A172 (cell line): Measurements from ENCODE around the gene CHRM4. TPM values are rescaled to one million over a fixed set of nuclear protein-coding genes. Genes with fewer than 3 reads are reported as not detected.
A peak's percentile ranks its signal among the peaks of the same experiment; 100 is the strongest.
"Not testable (repeated sequence)": the region's sequence is repeated elsewhere in the genome, so short reads cannot be mapped to it uniquely, and the experiment has no call there.

ENCODE experiments used
- DNase-seq: peaks from one replicate; pipeline ENCODE4 v3.0.0-alpha.2; 2015; ENCODE audit warnings: low spot score
- total RNA-seq: library from RNA; depleted of rRNA; stranded (reverse); fragments of >200 nt; shearing (Covaris generic); gene quantifications from 2 replicates; pipeline ENCODE4 v1.2.3, GENCODE V29; 2014

Gene CHRM4
- total RNA-seq, 1 experiment from 2014 or later, result 5.5 TPM

DNA sequence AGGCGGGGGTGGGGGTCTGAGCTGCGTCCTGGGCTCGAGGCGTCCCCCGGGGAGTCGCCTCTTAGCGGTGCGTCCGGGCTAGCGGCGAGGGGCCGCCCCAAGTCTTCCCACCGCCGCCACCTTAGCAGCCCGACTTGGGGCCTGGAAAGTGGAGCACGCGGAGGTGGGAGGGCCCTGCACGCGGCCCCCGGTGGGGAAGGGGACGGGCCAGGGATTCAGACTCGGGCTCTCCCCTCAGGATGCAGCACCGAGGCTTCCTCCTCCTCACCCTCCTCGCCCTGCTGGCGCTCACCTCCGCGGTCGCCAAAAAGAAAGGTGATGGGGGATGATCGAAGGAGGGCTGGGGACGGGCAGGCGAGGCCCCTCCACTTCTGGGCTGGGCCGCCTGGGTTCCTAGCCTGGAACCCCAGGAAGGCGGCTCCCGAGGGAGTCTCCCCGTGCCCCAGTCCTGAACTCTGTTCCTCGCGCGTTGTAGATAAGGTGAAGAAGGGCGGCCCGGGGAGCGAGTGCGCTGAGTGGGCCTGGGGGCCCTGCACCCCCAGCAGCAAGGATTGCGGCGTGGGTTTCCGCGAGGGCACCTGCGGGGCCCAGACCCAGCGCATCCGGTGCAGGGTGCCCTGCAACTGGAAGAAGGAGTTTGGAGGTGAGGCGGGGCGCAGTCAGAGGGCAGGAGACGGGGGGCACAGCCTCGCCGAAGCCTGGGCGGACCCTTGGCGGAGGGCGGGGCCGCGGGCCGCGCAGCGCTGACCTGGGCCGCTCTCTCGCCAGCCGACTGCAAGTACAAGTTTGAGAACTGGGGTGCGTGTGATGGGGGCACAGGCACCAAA, 9.5 kb downstream of the CHRM4 start:
- no peak for DNase-seq

DNA sequence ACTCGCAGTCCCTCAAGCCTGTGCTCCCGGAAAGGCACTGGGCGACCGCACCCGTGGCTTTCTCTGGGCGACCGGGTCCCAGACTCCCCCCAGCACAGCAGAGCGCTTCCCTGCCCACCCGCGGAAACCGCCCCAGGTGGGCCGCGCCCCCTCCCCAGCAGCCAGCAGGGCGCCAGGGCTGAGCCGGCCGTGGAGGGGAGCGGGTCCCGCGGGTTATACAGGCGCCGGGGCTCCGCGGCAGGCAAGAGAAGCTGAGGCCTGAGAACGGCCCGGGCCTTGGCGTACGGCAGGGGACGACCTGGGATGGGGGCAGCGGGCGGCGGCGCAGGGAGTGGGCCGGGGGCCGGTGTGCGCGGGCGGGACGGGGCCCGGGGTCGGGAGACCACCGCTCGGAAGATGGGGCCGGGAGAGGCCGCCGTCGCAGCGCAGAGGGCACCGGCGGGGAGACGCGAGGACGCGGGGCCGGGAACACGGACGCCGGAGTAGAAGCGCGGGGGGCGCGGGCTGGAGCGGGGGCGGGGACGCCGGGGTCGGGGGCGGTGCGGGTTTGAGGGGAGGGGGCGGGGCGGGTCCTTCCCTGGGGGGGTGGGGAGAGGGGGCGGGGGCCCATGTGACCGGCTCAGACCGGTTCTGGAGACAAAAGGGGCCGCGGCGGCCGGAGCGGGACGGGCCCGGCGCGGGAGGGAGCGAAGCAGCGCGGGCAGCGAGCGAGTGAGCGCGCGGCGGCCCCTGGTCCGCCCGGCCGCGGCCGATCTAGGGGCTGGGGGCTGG, 10.3 kb downstream of the CHRM4 start, which contains the start of gene MDK:
MDK (plus strand) TSS at position 622 of the 771 bp plus-strand sequence. CDS start 389 bp downstream, outside the sequence.
- DNase-seq, result no peak

- peak; percentile 50 for DNase-seq
Observed at GRCh38 chr11:46380340-46381047, 11.1 kb downstream of the CHRM4 start.

- not testable (repeated sequence) for DNase-seq
Observed at GRCh38 chr11:46379482-46380293, 11.9 kb downstream of the CHRM4 start.

GRCh38 chr11:46378811-46379481, 12.6 kb downstream of the CHRM4 start:
- no peak for DNase-seq

- no peak for DNase-seq
Observed at GRCh38 chr11:46378296-46378695, 13.3 kb downstream of the CHRM4 start.

- no peak for DNase-seq
Observed at GRCh38 chr11:46377831-46378230, 13.7 kb downstream of the CHRM4 start.

DNA sequence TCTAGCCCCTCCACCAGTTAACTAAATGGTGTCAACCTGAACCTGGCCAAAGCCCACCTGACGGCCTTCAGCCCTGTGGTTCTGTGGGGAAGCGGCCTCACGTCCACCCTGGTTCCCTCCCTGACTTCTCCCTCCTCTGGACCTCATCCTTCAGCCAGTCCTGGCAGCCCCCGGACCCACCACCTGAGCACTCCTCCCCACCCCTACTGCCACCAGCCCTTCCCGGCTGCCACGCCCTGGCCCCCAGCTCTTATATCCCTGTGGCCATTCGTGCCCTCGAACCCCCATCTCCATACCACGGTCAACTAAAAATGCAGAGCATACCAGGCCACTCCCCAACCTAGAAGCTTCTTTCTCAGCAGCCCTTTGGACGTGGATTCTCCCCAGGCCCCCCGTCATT, 14.3 kb downstream of the CHRM4 start:
- no peak for DNase-seq

DNA sequence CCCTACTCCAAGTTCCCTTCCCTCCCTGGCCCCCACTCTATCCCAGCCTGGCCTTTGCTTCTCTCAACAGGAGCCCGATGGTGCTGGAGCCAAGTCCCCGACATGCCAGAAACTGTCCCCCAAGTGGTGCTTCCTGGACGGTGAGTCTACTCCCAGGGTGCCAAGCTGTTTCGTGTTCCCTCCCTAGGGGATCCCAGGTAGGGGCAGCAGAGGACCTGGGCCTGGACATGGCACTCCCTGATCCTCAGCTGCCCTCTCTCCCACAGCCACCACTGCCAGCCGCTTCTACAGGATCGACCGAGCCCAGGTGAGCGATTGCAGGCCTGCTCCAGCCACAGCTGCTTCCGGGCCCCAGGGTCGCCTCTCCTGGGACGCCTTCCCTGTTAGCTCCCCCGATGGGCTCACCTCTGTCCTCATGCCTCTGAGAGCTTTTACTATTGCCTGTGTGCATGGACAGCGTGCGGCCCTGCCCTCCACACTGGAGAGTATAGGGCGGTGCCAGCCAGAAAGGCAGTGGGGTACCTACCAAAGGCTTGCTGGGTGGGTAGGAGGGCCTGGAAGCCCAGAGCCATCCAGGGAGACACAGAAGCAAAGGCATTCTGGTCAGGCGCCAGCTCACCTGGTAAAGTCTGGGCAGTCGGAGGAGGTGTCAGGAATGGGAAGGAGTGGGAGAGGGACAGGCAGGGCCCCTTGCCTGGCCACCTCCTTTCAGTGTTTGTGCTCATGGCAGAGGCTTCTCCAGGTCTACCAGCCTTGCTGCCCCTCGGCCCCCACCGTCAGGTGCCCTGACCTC, 15.1 kb downstream of the CHRM4 start:
- DNase-seq, result no peak

GRCh38 chr11:46375392-46376101, 16.0 kb downstream of the CHRM4 start:
- no peak for DNase-seq

DNA sequence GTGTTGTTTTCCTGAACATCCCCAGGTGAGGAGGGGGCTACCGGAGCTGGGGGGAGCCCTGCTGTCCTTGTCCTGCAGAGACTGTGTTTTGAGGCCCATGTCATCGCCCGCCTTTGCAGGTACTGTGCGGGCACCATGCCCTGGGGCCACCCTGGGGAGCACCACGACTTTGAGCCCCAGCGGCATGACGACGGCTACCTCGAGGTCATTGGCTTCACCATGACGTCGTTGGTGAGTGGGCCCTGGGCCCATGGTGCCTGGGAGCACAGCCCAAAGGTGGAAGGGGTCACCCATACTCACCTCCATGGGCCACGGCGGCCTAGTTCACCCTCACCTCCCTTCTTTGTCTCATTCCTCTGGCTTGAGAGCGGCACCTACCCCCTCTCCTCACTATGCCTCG, 16.8 kb downstream of the CHRM4 start:
- DNase-seq, result no peak

GRCh38 chr11:46373787-46374740, 17.5 kb downstream of the CHRM4 start:
- DNase-seq, result no peak

- not testable (repeated sequence) for DNase-seq
Observed at GRCh38 chr11:46372501-46372900, 19.1 kb downstream of the CHRM4 start.

GRCh38 chr11:46372086-46372485, 19.5 kb downstream of the CHRM4 start:
- no peak for DNase-seq

DNA sequence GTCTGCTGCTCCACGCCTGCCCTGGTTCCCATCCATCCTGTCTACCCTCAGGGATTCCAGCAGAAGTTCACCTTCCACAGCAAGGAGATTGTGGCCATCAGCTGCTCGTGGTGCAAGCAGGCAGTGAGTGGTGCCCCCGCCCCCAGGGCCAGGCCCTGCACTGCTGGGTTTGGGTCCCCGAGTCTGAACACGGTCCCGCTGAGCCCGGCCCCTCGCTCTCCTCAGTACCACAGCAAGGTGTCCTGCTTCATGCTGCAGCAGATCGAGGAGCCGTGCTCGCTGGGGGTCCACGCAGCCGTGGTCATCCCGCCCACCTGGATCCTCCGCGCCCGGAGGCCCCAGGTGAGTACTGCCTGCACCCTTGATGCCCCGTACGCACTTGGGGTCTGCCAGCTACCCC, 20.3 kb downstream of the CHRM4 start:
- DNase-seq, result not testable (repeated sequence)

GRCh38 chr11:46370253-46370652, 21.3 kb downstream of the CHRM4 start:
- DNase-seq, result no peak

- peak; percentile 98 for DNase-seq
Observed at GRCh38 chr11:46369458-46370152, 22.0 kb downstream of the CHRM4 start.

- DNase-seq, result no peak
Observed at GRCh38 chr11:46367916-46368267, 23.7 kb downstream of the CHRM4 start.
